Islet precursor cell (in vitro differentiated cells): Measurements from ENCODE around the gene GABBR2.

Experiments
- DNase-seq: peaks from one replicate; pipeline ENCODE4 v3.0.0-alpha.2; 2018

The GABBR2 gene

DNA sequence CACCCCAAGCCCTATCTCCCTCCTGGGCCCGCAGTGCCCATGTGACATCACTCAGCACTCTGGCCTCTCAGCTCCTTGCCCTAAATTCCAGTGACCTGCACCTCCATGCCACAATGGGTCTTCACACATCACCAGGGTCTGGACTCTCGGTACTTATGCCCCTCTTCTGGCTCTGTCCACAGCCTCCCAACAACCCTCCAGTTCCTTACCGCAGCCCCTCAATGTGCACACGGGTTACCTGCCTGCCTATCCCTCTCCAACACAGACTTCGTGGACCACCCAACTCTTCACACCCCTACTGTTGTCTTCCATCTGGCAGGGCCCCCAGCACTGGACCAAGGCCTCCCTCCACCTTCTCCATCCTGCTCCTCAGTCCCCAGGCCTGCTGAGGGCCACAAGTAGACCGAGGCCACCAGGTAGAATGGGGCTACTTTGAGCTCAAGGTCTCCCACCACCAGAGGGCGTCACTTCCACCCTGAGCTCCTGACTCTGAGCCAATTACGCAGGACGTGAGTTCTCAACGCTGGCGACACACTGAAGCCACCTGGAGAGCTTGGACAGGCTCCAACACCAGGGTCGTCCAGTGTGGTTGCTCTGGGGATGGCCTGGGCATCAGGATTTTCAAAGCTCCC lies 172.1 kb downstream of the GABBR2 start:
- DNase-seq: peak; percentile 59

- no peak for DNase-seq
Measured at GRCh38 chr9:98533866-98534265, 174.9 kb downstream of the GABBR2 start.

- DNase-seq: peak; percentile 48
Measured at GRCh38 chr9:98533132-98533531, 175.6 kb downstream of the GABBR2 start.

DNA sequence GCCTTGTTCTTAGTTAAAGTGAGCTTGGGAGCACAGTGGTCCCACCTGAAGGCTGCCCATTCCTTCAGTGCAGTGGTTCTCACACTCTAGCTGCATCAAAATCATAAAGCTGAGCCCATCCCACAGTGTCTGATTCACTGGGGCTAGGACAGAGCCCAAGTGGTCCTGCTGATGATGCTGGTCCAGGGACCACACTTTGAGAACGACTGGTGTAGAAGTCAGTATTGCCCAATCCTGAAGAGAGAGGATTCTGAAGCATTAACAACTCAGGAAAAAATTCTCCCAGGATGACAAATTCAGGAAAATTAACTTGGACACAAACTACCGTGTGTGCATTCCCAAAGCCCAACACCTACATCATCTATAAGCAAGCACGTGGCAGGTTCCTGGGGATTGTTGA lies 176.2 kb downstream of the GABBR2 start:
- no peak for DNase-seq

GRCh38 chr9:98532147-98532546 lies 176.6 kb downstream of the GABBR2 start:
- DNase-seq: peak; percentile 47

- DNase-seq: peak; percentile 32
Measured at GRCh38 chr9:98530806-98531386, 177.8 kb downstream of the GABBR2 start.

DNA sequence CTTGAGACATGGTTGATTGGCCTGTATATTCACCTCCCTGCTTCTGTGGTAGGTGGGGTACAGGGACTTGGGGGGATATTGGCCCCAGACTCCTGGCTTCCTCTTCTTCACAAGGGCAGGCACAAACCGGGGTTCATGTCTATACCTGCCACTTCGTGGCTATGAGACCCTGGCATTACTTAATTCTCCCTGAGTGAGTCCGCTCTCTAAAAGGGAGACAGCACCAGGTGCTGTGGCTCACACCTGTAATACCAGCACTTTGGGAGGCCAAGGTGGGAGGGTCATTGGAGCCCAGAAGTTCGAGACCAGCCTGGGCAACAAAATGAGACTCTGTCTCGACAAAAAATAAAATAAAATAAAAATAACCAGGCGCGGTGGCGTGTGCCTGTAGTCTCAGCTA lies 178.5 kb downstream of the GABBR2 start:
- no peak for DNase-seq

GRCh38 chr9:98529841-98530240 lies 178.9 kb downstream of the GABBR2 start:
- no peak for DNase-seq

- DNase-seq: peak; percentile 62
Measured at GRCh38 chr9:98523231-98523901, 185.4 kb downstream of the GABBR2 start.

GRCh38 chr9:98522487-98522886 lies 186.2 kb downstream of the GABBR2 start:
- DNase-seq: no peak

GRCh38 chr9:98521141-98521540 lies 187.6 kb downstream of the GABBR2 start:
- no peak for DNase-seq

- no peak for DNase-seq
Measured at GRCh38 chr9:98520221-98520960, 188.3 kb downstream of the GABBR2 start.

DNA sequence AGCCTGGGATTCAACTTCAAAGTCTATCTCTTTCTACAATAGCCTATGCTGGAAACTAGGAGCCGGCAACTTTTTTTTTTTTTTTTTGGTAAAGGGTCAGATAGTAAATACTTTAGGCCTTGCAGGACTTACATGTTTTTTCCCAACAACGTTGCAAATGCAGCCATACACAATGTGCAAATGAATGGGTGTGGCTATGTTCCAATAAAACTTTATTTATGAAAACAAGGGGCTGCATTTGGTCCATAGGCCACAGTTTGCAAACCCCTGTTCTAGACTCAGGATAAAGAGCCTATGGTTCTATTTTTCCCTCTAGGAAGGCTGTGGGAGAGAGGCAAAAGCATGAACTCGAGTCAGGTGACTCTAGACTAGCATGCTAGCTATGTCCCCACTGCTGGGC lies 189.1 kb downstream of the GABBR2 start:
- no peak for DNase-seq

DNA sequence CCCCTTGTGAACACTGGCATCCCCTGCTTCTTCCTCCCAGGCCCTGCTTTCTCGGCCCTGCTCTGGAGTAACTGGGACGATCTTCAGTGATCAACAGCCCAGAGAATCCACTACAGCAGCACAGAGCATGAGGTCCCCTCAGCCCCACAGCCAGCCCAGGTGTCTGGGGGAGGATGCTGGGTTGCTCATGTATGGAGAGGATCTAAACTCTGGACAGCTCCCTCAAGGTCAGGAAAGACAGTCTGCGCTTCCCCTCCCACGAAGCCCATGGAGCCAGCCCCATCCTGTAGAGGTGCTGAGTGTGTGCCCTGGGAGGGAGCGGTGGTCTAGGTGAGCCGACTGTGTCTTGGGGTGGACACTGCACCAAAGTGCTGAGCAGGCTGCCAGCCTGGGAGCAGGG lies 190.2 kb downstream of the GABBR2 start:
- no peak for DNase-seq

- DNase-seq: no peak
Measured at GRCh38 chr9:98517761-98518160, 191.0 kb downstream of the GABBR2 start.

DNA sequence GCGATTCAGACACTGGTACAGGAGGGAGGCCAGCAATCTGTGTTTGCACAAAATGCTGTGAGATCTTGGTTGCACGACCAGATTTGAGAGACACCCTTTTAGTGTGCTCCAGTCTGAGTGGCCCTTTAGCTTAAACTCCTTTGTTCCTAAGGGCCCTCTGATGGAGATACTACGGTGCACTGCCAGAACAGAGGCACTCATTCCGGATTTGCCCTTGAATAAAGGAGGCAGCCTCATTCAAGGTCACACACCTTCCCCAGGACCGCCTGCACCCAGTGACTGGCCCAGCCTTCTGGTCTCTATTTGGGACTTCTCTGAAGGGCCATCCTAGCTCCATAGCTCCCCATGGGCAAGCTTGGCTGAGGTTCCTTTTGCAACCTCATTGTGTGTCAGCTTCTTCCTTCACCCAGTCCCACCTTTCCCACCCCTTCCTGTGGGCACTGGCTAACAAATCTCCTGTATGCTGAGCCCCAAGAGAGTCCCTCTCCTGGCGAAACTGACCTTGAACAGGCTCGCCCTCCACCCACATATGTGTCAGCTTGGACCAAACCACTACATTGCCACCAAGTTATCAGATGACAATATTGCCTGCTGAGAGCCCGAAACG lies 191.7 kb downstream of the GABBR2 start:
- DNase-seq: no peak

DNA sequence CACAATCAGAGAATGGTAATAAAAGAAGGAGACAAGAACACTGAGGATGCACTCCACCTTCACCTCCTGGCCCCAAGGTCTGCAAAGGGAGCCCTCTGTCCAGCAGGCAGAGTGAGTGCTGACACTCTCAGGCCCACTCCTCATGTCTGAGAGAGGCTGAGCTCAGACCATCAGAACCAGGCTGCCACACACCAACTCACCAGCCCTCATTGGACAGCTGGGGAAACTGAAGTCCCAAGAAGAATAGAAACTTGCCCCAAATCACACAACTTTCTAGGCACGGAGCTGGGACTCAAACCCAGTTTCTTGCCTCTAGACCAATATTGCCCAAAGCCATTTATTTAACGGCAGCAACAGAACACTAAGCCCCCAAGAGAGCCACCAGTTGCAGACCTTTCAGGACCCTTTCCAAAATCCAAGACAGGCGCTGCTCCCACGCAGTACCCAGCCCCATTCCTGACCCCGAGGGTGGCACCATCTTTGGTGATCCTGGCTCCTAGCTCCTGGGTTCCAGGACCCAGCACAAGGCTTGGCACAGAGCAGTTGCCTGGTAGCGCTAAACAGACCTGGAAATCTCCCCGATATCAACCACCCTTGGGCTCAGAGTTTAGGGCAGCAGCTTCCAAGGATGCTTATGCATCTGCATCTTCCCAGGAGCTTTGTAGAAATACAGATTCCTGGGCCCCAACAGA lies 192.4 kb downstream of the GABBR2 start:
- DNase-seq: no peak

- no peak for DNase-seq
Measured at GRCh38 chr9:98515506-98516204, 193.1 kb downstream of the GABBR2 start.

- DNase-seq: no peak
Measured at GRCh38 chr9:98514841-98515240, 193.9 kb downstream of the GABBR2 start.

DNA sequence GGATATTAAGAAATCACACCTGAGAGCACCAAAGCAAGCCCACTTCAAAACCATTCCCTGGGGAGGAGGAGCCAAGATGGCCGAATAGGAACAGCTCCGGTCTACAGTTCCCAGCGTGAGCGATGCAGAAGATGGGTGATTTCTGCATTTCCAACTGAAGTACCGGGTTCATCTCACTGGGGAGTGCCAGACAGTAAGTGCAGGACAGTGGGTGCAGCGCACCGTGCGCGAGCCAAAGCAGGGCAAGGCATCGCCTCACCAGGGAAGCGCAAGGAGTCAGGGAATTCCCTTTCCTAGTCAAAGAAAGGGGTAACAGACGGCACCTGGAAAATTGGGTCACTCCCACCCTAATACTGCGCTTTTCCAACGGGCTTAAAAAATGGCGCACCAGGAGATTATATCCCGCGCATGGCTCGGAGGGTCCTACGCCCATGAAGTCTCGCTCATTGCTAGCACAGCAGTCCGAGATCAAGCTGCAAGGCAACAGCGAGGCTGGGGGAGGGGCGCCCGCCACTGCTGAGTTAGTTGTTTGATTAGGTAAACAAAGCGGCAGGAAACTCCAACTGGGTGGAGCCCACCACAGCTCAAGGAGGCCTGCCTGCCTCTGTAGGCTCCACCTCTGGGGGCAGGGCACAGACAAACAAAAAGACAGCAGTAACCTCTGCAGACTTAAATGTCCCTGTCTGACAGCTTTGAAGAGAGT lies 200.4 kb downstream of the GABBR2 start:
- DNase-seq: peak; percentile 41

GRCh38 chr9:98506422-98507054 lies 202.2 kb downstream of the GABBR2 start:
- DNase-seq: peak; percentile 41
